IPS-18c (cell line): ENCODE measurements around the gene SMAD7.

Experiments
- H3K4me3 ChIP-seq: 2 replicates; pipeline ENCODE4 v1.7.0; 2013; ENCODE audit warnings: low read depth, mild to moderate bottlenecking, low read length, moderate library complexity; ENCODE audit not compliant: insufficient read depth
- H3K9me3 ChIP-seq: one replicate; pipeline ENCODE4 v1.6.1; 2013; ENCODE audit warnings: mild to moderate bottlenecking, low read length, moderate library complexity; ENCODE audit not compliant: control insufficient read depth, insufficient read depth

SMAD7 gene

GRCh38 chr18:48929212-48929612 lies 21.6 kb downstream of the SMAD7 start:
- H3K4me3 ChIP-seq: no peak overlapping the region
- H3K9me3 ChIP-seq: no peaks in the 10 kb centered on the region

- no peaks in the 10 kb centered on the region for H3K9me3 ChIP-seq
- H3K4me3 ChIP-seq: no peak overlapping the region
Observed at GRCh38 chr18:48928787-48929186, 22.0 kb downstream of the SMAD7 start.

- no peaks in the 10 kb centered on the region for H3K9me3 ChIP-seq
- no peak overlapping the region; the same call in 1 of the 2 replicates for H3K4me3 ChIP-seq
Observed at GRCh38 chr18:48927286-48928080, 23.3 kb downstream of the SMAD7 start.

- H3K4me3 ChIP-seq: no peak overlapping the region
- no peaks in the 10 kb centered on the region for H3K9me3 ChIP-seq
Observed at GRCh38 chr18:48926420-48926857, 24.3 kb downstream of the SMAD7 start.

- no peak overlapping the region for H3K4me3 ChIP-seq
- H3K9me3 ChIP-seq: no peaks in the 10 kb centered on the region
Observed at GRCh38 chr18:48925491-48925780, 25.3 kb downstream of the SMAD7 start.

- H3K9me3 ChIP-seq: no peaks in the 10 kb centered on the region
- no peak overlapping the region for H3K4me3 ChIP-seq
Observed at GRCh38 chr18:48924630-48925490, 25.9 kb downstream of the SMAD7 start.

- Histone ChIP-seq H3K4me3 (no peak overlapping the region), H3K9me3 (no peaks in the 10 kb centered on the region)
Observed at GRCh38 chr18:48923746-48924629, 26.8 kb downstream of the SMAD7 start.

- H3K9me3 ChIP-seq: no peaks in the 10 kb centered on the region
- no peak overlapping the region for H3K4me3 ChIP-seq
Observed at GRCh38 chr18:48922801-48923730, 27.7 kb downstream of the SMAD7 start.

- no peak overlapping the region for H3K4me3 ChIP-seq
Observed at GRCh38 chr18:48922226-48922800, 28.5 kb downstream of the SMAD7 start.

GRCh38 chr18:48921305-48922225 lies 29.2 kb downstream of the SMAD7 start:
- no peaks in the 10 kb centered on the region for H3K9me3 ChIP-seq
- H3K4me3 ChIP-seq: no peak overlapping the region

More at GRCh38 chr18:48922226-48922800, 28.5 kb downstream of the SMAD7 start:
- no peaks in the 10 kb centered on the region for H3K9me3 ChIP-seq

- Histone ChIP-seq H3K4me3 (no peak overlapping the region), H3K9me3 (no peaks in the 10 kb centered on the region)
Observed at GRCh38 chr18:48920408-48921038, 30.2 kb downstream of the SMAD7 start.

- Histone ChIP-seq H3K4me3 (no peak overlapping the region), H3K9me3 (no peaks in the 10 kb centered on the region)
Observed at GRCh38 chr18:48919547-48919946, 31.2 kb downstream of the SMAD7 start.

- Histone ChIP-seq H3K4me3 (no peak overlapping the region), H3K9me3 (no peaks in the 10 kb centered on the region)
Observed at GRCh38 chr18:48918660-48919456, 31.9 kb downstream of the SMAD7 start.
